GM18909 (cell line): ENCODE data around the gene SCAMP3.
"Not testable (repeated sequence)": the region's sequence is repeated elsewhere in the genome, so short reads cannot be mapped to it uniquely, and the experiment has no call there.

Experiments
- ATAC-seq: cut with Tn5 transposase; IDR thresholded peaks from one replicate; pipeline ENCODE4 v1.9.1; 2021; ENCODE audit warnings: mild to moderate bottlenecking; ENCODE audit not compliant: unreplicated experiment, poor library complexity

The SCAMP3 gene

DNA sequence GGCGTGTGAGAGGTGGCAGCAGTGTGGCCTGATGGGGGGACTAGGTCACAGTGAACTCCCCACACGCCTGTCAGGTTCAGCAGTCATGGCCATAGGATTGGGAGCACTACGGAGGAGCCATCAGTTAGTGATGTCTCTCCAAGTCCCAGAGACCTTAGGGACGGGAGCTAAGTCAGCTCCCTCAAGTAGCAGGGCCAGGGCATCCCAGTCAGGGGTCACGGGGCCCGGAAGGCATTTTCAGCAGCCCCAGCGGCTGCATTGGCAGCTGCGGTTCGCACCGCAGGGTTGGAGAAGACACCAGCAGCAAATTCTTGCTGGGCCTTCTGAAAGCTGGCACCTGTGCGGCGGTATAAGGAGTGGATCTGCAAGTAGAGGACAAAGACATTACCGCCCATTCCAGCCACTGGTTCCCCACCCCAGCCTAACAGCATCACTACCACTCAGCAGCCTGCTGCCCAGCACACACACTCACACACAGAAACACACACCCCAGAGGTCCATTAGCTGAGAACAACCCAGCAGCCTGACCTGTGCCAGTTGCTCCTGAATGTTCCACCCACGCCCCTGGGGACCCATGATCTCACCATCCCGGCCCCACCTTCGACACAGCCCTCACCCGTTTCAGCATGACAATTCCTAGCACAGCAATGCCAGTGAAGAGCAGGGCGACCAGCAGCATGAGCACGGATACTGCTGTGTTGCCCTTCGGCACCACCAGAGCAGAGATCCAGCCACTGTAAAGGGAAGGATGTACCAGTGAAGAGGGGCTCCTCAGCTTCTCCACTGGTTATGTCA, 5.9 kb downstream of the SCAMP3 start:
- ATAC-seq: no peak

DNA sequence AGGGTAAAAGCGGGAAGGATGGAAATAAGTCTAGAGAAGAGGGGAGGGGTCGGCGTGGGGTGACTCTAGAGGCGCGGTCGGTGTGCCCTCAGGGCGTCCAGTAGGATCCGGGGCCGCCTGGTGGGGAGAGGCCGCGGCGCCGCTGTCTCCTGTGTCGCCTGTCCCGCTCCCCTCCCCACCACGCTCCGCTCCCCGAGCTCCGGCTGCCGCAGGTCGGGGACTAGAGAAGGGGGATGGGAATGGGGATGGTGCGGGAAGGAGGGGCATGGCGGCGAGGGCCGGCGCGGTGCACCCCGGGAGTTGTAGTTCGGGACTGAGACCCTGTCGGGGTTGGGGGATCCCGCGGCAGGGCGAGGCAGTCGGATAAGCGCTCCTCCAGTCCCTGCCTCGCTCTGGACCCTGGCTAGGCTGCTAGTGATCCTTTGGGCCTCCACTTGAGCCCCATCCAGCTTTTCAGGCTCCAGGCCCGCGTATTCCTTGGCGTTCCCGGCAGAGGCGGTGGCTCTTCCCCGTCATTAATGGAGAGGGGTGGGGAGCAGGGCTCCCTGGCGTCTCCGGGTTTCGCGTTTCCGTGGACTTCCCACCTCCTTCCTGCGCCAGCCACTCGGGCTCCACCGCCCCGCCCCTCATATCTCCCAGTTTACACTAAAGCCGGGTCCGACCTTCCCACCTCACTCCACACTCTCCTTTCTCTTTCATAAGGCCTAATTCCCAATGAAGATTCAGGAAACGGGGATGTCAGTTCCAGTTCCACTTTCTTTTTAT, 6.7 kb downstream of the SCAMP3 start, which contains the start of gene ENTREP3:
Gene ENTREP3 (minus strand): TSS at position 241 of the 765 bp plus-strand sequence. CDS start 606 bp downstream, outside the sequence.
- ATAC-seq: peak; percentile 62

DNA sequence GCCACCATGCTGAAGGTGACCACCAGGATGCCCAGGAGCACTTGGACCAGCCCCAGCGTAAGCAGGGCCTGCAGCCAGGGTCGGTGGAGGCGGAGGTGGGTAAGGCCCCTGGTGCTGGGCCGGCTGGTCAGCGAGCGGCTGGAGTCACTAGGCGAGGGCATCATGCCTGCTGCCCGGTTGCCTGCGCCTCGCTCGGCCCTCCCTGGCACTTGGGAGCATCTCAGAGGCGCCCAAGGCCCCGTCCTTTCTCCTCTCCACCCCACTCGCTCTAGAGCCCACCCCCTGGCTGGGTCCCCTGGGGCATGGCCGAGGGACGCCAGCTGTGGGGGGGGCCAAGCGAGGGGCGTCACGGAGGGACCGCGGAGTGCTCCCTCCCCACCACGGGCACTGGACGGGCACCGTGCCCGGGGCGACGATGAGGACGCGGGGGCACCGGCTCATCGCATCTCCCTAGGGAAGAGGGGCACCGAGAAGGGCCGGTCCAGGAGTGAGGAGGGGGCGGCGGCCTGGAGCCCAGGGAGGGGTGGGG, 7.4 kb downstream of the SCAMP3 start:
- ATAC-seq: no peak

DNA sequence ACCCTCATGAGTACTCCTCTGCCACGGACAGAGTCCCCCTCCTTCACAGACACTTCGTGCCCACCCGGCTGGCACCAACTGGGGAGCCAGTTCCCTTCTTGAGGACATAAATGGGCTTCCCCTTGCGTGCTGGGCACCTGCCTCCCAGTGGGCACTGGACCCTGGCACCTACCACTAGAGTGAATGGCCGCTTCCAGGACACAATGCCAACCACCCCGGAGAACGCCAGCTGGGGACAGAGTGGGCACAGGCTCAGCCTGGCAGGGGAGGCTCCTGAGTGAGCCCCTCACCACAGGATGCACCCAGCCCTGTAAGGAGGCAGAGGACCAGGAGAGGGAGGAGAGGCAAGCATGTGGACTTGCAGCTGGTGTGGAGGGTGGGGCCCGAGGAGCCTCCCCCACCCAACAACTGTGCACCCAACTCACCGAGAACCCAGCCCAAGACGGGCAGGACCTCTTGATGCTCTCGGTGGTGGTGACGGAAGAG, 7.9 kb downstream of the SCAMP3 start:
- no peak for ATAC-seq

GRCh38 chr1:155253797-155254196, 8.4 kb downstream of the SCAMP3 start:
- no peak for ATAC-seq

GRCh38 chr1:155253208-155253607, 9.0 kb downstream of the SCAMP3 start:
- no peak for ATAC-seq

- no peak for ATAC-seq
Observed at GRCh38 chr1:155251566-155251965, 10.6 kb downstream of the SCAMP3 start.

GRCh38 chr1:155250633-155251449, 11.3 kb downstream of the SCAMP3 start:
- peak; percentile 81 for ATAC-seq

GRCh38 chr1:155250246-155250632, 11.9 kb downstream of the SCAMP3 start:
- ATAC-seq: peak; percentile 20

GRCh38 chr1:155247667-155248553, 14.2 kb downstream of the SCAMP3 start:
- ATAC-seq: no peak

GRCh38 chr1:155246796-155247195, 15.4 kb downstream of the SCAMP3 start:
- ATAC-seq: not testable (repeated sequence)

- ATAC-seq: no peak
Observed at GRCh38 chr1:155245163-155245524, 17.0 kb downstream of the SCAMP3 start.

- peak; percentile 87 for ATAC-seq
Observed at GRCh38 chr1:155244368-155245162, 17.6 kb downstream of the SCAMP3 start.

DNA sequence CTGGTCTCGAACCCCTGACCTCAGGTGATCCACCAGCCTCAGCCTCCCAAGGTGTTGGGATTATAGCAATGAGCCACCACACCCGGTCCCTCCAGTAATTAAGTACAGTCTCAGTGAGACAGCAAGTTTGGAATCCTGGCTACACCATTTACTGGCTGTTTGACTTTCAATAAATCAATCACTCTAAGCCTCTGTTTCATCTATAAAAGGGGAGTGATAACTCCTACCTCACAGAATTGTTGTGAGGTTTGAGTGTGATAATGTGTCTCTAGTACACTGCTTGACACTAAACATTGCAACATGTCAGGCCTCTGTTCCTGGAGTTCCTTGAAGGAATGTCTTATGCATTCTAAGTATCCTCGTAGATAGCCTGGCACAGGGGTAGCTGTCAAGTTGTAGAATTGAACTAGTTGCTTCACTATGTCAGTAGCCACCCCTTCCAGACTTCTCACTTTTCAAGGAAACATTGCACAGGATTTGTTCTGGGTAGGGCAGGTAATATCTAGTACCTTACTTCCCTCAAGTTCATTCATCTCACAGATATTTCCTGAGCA, 19.3 kb downstream of the SCAMP3 start:
- no peak for ATAC-seq

DNA sequence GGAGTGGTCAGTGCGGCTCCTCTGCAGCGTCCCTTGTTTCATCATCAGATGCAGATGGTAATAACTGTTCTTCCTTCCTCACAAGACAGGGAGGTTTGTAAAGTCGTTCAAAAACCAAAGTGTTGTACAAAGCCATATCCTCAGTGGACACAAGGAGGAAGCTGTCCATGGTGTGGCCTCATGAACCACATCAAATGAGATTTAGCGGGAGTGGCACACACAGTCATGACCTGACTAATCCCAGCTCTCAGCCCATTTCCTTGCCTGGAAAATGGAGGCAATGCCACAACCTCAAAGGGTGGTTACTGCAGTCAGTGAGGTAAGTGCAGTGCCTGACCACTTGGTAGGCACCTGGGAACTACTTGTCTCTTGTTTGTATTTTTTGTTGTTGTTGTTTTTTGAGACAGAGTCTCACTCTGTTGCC, 20.3 kb downstream of the SCAMP3 start:
- no peak for ATAC-seq

- no peak for ATAC-seq
Observed at GRCh38 chr1:155241069-155241679, 21.0 kb downstream of the SCAMP3 start.

DNA sequence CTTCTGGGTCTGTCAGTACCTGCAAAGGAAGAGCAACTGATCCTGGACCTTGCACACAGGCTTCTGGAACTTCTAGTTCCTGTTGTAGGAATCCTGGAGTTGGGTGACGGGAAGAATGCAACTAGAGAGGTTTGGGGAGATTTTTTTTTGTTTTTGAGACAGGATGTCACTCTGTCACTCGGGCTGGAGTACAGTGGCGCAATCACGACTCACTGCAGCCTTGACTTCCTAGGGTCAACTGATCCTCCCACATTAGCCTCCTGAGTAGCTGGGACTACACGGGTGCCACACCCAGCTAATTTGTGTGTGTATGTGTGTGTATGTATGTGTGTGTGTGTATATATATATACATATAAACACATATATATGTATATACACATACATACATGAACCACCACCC, 25.7 kb downstream of the SCAMP3 start:
- no peak for ATAC-seq

DNA sequence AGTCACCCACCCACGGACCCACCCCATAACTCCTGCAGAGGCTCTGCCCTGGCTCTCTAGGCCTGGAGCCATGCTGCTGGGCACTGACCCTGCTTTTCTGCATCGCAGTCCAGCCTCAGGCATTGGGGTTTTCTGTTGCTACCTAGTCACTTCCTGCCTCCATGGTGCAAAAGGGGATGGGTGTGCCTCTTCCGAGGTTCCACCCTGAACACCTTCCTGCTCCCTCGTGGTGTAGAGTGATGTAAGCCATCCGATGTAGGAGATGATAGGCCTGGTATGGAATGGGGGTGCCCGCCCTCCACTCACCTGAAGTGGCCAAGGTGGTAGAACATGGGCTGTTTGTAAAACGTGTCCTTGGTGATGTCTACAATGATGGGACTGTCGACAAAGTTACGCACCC, 26.8 kb downstream of the SCAMP3 start:
- not testable (repeated sequence) for ATAC-seq
